H1 (cell line): ENCODE data around the gene OR56B4. TPM values are rescaled to one million over a fixed set of nuclear protein-coding genes. Genes with fewer than 3 reads are reported as not detected.

Experiments used
- CTCF ChIA-PET: fragments of 300-600 bp; sonication (Branson Sonifier 250); formaldehyde crosslinking; loops from one replicate; lab custom pipeline; 2021; ENCODE audit not compliant: partially characterized antibody; lab: Charles Lee
- POLR2A ChIA-PET: fragments of 300-600 bp; sonication (Branson Sonifier 250); formaldehyde crosslinking; loops from one replicate; lab custom pipeline; 2021; ENCODE audit warnings: inconsistent platforms; ENCODE audit not compliant: partially characterized antibody; lab: Charles Lee
- DNase-seq, 2 experiments: peaks; one replicate each; pipeline versions ENCODE4 v3.0.0 to v3.0.0-alpha.2; 2010 to 2022; ENCODE audit warnings: low spot score in 2 of 2, low read depth in 1 of 2, mixed read lengths in 1 of 2
- FAIRE-seq: peaks from 2 replicates; lab custom pipeline; 2011; peaks lifted over from hg19 to GRCh38; lab: Jason Lieb, UNC
- H2AFZ ChIP-seq: 2 replicates; pipeline ENCODE4 v1.8.1; 2012; ENCODE audit warnings: low read length, inconsistent platforms
- H2AK5ac ChIP-seq: 2 replicates; pipeline ENCODE4 v1.6.1; 2013; ENCODE audit warnings: low read depth, low read length
- H2BK120ac ChIP-seq: replicated peaks from 2 replicates; pipeline ENCODE3; 2013; ENCODE audit warnings: low read depth, low read length, inconsistent platforms
- H2BK12ac ChIP-seq: 2 replicates; pipeline ENCODE4 v1.6.1; 2013; ENCODE audit warnings: low read depth, low read length
- H2BK15ac ChIP-seq: 2 replicates; pipeline ENCODE4 v1.6.1; 2013; ENCODE audit warnings: low read length
- H2BK20ac ChIP-seq: 2 replicates; pipeline ENCODE4 v1.6.1; 2013; ENCODE audit warnings: low read length
- H2BK5ac ChIP-seq: 2 replicates; pipeline ENCODE4 v1.6.1; 2013; ENCODE audit warnings: low read depth, low read length
- H3K14ac ChIP-seq: 2 replicates; pipeline ENCODE4 v1.6.1; 2013; ENCODE audit warnings: inconsistent platforms; ENCODE audit not compliant: insufficient read length
- H3K18ac ChIP-seq: 2 replicates; pipeline ENCODE4 v1.6.1; 2013; ENCODE audit warnings: low read length; ENCODE audit errors: extremely low read depth
- H3K23ac ChIP-seq: 2 replicates; pipeline ENCODE4 v1.6.1; 2013; ENCODE audit warnings: inconsistent platforms; ENCODE audit not compliant: insufficient read length
- H3K23me2 ChIP-seq: 2 replicates; pipeline ENCODE4 v1.6.1; 2013; ENCODE audit warnings: low read depth, low read length
- H3K27ac ChIP-seq: 2 replicates; pipeline ENCODE4 v1.6.1; 2011; ENCODE audit warnings: low read depth, low read length, inconsistent platforms
- H3K27me3 ChIP-seq, 4 experiments: replicated peaks in 1 of 4; 1 replicate in 1 of 4; 2 replicates in 3 of 4; pipeline versions ENCODE4 v1.6.1 to v1.8.1; 2011 to 2013; ENCODE audit warnings: low read length in 3 of 4, mild to moderate bottlenecking in 3 of 4, inconsistent platforms in 2 of 4, mixed read lengths in 2 of 4, moderate library complexity in 1 of 4; ENCODE audit not compliant: control insufficient read depth in 3 of 4, insufficient read depth in 3 of 4; ENCODE audit errors: extremely low read depth in 1 of 4
- H3K36me3 ChIP-seq, 4 experiments: 2 replicates each; pipeline versions ENCODE4 v1.6.1 to v1.8.1; 2011 to 2013; ENCODE audit warnings: mild to moderate bottlenecking in 4 of 4, low read length in 3 of 4, moderate library complexity in 2 of 4, control low read depth in 1 of 4, inconsistent platforms in 1 of 4; ENCODE audit not compliant: insufficient read depth in 4 of 4, control insufficient read depth in 2 of 4
- H3K4ac ChIP-seq: replicated peaks from 2 replicates; pipeline ENCODE3; 2013; ENCODE audit warnings: low read length, low read depth, mixed read lengths, inconsistent platforms; ENCODE audit not compliant: insufficient read length
- H3K4me1 ChIP-seq, 4 experiments: replicated peaks in 1 of 4; 1 replicate in 1 of 4; 2 replicates in 3 of 4; pipeline versions ENCODE4 v1.6.1 to v1.8.1; 2011 to 2013; ENCODE audit warnings: low read length in 3 of 4, inconsistent platforms in 2 of 4, mixed read lengths in 1 of 4; ENCODE audit not compliant: insufficient read depth in 4 of 4, control insufficient read depth in 3 of 4
- H3K4me2 ChIP-seq, 2 experiments: 2 replicates each; pipeline versions ENCODE4 v1.6.1 to v1.8.1; 2011 to 2013; ENCODE audit warnings: low read depth in 2 of 2, low read length in 2 of 2, control low read depth in 1 of 2, inconsistent platforms in 1 of 2, mild to moderate bottlenecking in 1 of 2; ENCODE audit not compliant: insufficient read depth in 1 of 2
- H3K4me3 ChIP-seq, 4 experiments: fragments of 200-600, 300-600 bp in 1 of 4; sonication (generic), shearing (Covaris generic), sonication (Bioruptor Twin) in 1 of 4; 2 replicates each; pipeline versions ENCODE4 v1.5.1 to v1.8.1; 2011 to 2016; ENCODE audit warnings: low read length in 4 of 4, low read depth in 3 of 4, control low read depth in 2 of 4, inconsistent platforms in 2 of 4, mild to moderate bottlenecking in 2 of 4, mixed read lengths in 1 of 4, moderate library complexity in 1 of 4; ENCODE audit not compliant: insufficient read depth in 2 of 4; ENCODE audit errors: extremely low read depth in 1 of 4
- H3K56ac ChIP-seq: replicated peaks from 2 replicates; pipeline ENCODE3; 2013; ENCODE audit warnings: low read depth, mild to moderate bottlenecking, mixed read lengths, low read length, inconsistent platforms; ENCODE audit not compliant: insufficient read length
- H3K79me1 ChIP-seq: 2 replicates; pipeline ENCODE4 v1.6.1; 2013; ENCODE audit warnings: low read depth, low read length, control low read depth
- H3K79me2 ChIP-seq, 2 experiments: 2 replicates each; pipeline versions ENCODE4 v1.6.1 to v1.8.1; 2012 to 2013; ENCODE audit warnings: low read length in 2 of 2, mild to moderate bottlenecking in 2 of 2, inconsistent platforms in 1 of 2; ENCODE audit not compliant: insufficient read depth in 2 of 2, control insufficient read depth in 1 of 2
- H3K9ac ChIP-seq, 4 experiments: replicated peaks in 1 of 4; 1 replicate in 1 of 4; 2 replicates in 3 of 4; pipeline versions ENCODE4 v1.6.1 to v1.8.1; 2011 to 2013; ENCODE audit warnings: low read depth in 3 of 4, low read length in 3 of 4, control low read depth in 2 of 4, mild to moderate bottlenecking in 2 of 4, moderate library complexity in 2 of 4, inconsistent platforms in 1 of 4; ENCODE audit errors: extremely low read depth in 1 of 4
- H3K9me3 ChIP-seq, 2 experiments: 2 replicates each; pipeline versions ENCODE4 v1.6.1 to v1.8.1; 2012 to 2013; ENCODE audit warnings: mild to moderate bottlenecking in 2 of 2, moderate library complexity in 2 of 2, control low read depth in 1 of 2, inconsistent platforms in 1 of 2, low read depth in 1 of 2, low read length in 1 of 2, mixed read lengths in 1 of 2; ENCODE audit not compliant: insufficient read depth in 2 of 2
- H4K20me1 ChIP-seq, 2 experiments: replicated peaks in 1 of 2; 2 replicates each; pipeline versions ENCODE3 to v1.8.1; 2011 to 2013; ENCODE audit warnings: inconsistent platforms in 2 of 2, low read length in 2 of 2, mild to moderate bottlenecking in 1 of 2; ENCODE audit not compliant: insufficient read depth in 2 of 2, control insufficient read depth in 1 of 2
- H4K5ac ChIP-seq: 2 replicates; pipeline ENCODE4 v1.6.1; 2013; ENCODE audit warnings: low read length, low read depth, mixed read lengths, inconsistent platforms; ENCODE audit not compliant: insufficient read length
- H4K8ac ChIP-seq: 2 replicates; pipeline ENCODE4 v1.8.0; 2013; ENCODE audit warnings: mild to moderate bottlenecking, moderate library complexity, low read length, inconsistent platforms; ENCODE audit not compliant: insufficient read depth; ENCODE audit errors: extremely low read depth
- H4K91ac ChIP-seq: replicated peaks from 2 replicates; pipeline ENCODE3; 2013; ENCODE audit warnings: low read length, mixed read lengths, inconsistent platforms; ENCODE audit not compliant: insufficient read length
- ASH2L ChIP-seq: fragments of 200-600, 300-600 bp; sonication (generic); IDR thresholded peaks from one replicate; pipeline ENCODE4 v1.7.1; 2017; ENCODE audit warnings: low read length
- BCL11A ChIP-seq, 2 experiments: IDR thresholded peaks; one replicate each; pipeline ENCODE4 v1.6.1; 2011; ENCODE audit warnings: low read depth in 2 of 2, low read length in 2 of 2, mild to moderate bottlenecking in 2 of 2
- BRCA1 ChIP-seq: IDR thresholded peaks from 2 replicates; pipeline ENCODE4 v1.6.1; 2012; ENCODE audit warnings: low read depth, low read length, improper control_type of control experiment
- CHD1 ChIP-seq: IDR thresholded peaks from 2 replicates; pipeline ENCODE4 v1.6.1; 2012; ENCODE audit warnings: low read depth, low read length, improper control_type of control experiment
- EGR1 ChIP-seq: IDR thresholded peaks from 2 replicates; pipeline ENCODE4 v1.6.1; 2011; ENCODE audit warnings: low read depth, low read length, borderline replicate concordance
- HDAC2 ChIP-seq, 2 experiments: fragments of 300-600 bp in 1 of 2; sonication (generic) in 1 of 2; IDR thresholded peaks; 2 replicates each; pipeline ENCODE4 v1.6.1; 2011 to 2012; ENCODE audit warnings: low read depth in 2 of 2, low read length in 2 of 2, mild to moderate bottlenecking in 2 of 2, moderate library complexity in 2 of 2, borderline replicate concordance in 1 of 2, inconsistent platforms in 1 of 2
- HDAC6 ChIP-seq: IDR thresholded peaks from one replicate; pipeline ENCODE4 v1.7.1; 2012; ENCODE audit warnings: low read depth, mild to moderate bottlenecking, inconsistent platforms, low read length, moderate library complexity
- NANOG ChIP-seq: IDR thresholded peaks from 2 replicates; pipeline ENCODE4 v1.6.1; 2011; ENCODE audit warnings: low read length, low read depth, mild to moderate bottlenecking, inconsistent platforms; ENCODE audit not compliant: insufficient read depth, poor library complexity, severe bottlenecking
- POLR2A ChIP-seq, 2 experiments: IDR thresholded peaks; 1 replicate in 1 of 2; 2 replicates in 1 of 2; pipeline ENCODE4 v1.6.1; 2011; ENCODE audit warnings: low read depth in 2 of 2, low read length in 2 of 2, mild to moderate bottlenecking in 2 of 2; ENCODE audit errors: control extremely low read depth in 1 of 2
- SIN3A ChIP-seq, 2 experiments: IDR thresholded peaks in 1 of 2; conservative IDR thresholded peaks in 1 of 2; 2 replicates each; pipeline ENCODE4 v1.6.1; 2011 to 2012; ENCODE audit warnings: low read length in 2 of 2, improper control_type of control experiment in 1 of 2, low read depth in 1 of 2, mild to moderate bottlenecking in 1 of 2
- SIRT6 ChIP-seq: IDR thresholded peaks from one replicate; pipeline ENCODE4 v1.7.1; 2012; ENCODE audit warnings: low read length, inconsistent platforms
- SRF ChIP-seq: IDR thresholded peaks from 2 replicates; pipeline ENCODE4 v1.6.1; 2011; ENCODE audit warnings: mild to moderate bottlenecking, low read depth, low read length, moderate library complexity
- TAF1 ChIP-seq: IDR thresholded peaks from 2 replicates; pipeline ENCODE4 v1.6.1; 2011; ENCODE audit warnings: mild to moderate bottlenecking, low read depth, low read length
- WGBS, 2 experiments: shearing (Covaris generic) in 1 of 2; methylation state at CpG; one replicate each; pipeline versions ENCODE4 v1.1.6 to v1.1.7; 2013 to 2015; ENCODE audit warnings: low lambda C conversion rate in 2 of 2, mixed read lengths in 2 of 2, inconsistent platforms in 1 of 2, low coverage in 1 of 2, missing lambda C conversion rate in 1 of 2; ENCODE audit not compliant: insufficient replicate concordance in 2 of 2, insufficient coverage in 1 of 2, insufficient read length in 1 of 2; ENCODE audit errors: extremely low coverage in 1 of 2, missing lambda C conversion rate in 1 of 2; 5-methylcytosine and 5-hydroxymethylcytosine counted together
- polyA plus RNA-seq, 7 experiments: library from polyadenylated mRNA; depleted of rRNA in 3 of 7; stranded (reverse) in 5 of 7; unstranded in 2 of 7; fragments of >200 nt in 5 of 7; fragments of 200-250 nt in 2 of 7; gene quantifications; 1 replicate in 5 of 7; 2 replicates in 1 of 7; 4 replicates in 1 of 7; pipeline versions ENCODE4 v1.2.1 to v1.2.3, GENCODE V29; 2011 to 2013; ENCODE audit warnings: missing spikeins in 2 of 7, mixed read lengths in 2 of 7
- total RNA-seq: library from RNA; stranded (reverse); fragmentation: NEBNext Ultra II Directional; extraction: Animal tissue kit (Norgen Biotek cat#: 25700); gene quantifications from 2 replicates; pipeline ENCODE4 v1.2.1, GENCODE V29; 2021
- TF ChIP-seq, protein P1 (sequence below): IDR thresholded peaks from 2 replicates; pipeline ENCODE4 v1.6.1; 2011; ENCODE audit warnings: low read length, improper control_type of control experiment

Gene OR56B4
- total and polyA plus RNA-seq, 2 of the 8 experiments (the other 6 are each of a cell fraction or from before 2014, with no cell fraction given): not detected

DNA sequence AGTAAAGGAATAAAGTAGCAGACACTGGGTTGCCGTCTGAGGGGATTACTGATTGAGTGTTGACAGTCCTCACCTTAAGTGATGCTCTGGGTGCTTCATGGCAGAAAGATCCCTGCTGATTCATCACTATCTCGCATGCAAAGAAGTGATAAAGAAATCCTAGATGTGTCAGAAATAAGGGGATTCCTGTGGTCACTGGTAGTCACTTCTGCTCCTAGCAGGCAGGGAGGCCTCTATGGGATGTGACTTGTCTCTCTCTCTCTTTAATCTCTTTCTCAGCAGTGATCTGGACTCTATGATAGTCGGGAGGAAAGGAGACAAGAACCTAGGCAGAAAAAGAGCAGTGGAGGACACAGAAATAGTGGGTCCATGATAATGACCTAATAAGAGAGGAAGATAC is 46.0 kb upstream of the OR56B4 start:
- no peak overlapping the region for H4K91ac ChIP-seq
- 85% methylated on average over 3 of the region's 3 CpGs; no CpG with 5 or more reads in 1 of the 2 experiments for WGBS, 2 experiments
- H3K36me3 ChIP-seq: no peaks in the 10 kb centered on the region
- H3K4ac ChIP-seq: no peak overlapping the region
- H4K5ac ChIP-seq: no peak overlapping the region
- no peak overlapping the region for H2AFZ ChIP-seq
- ChIA-PET POLR2A (no interaction called here), CTCF (interaction anchor here (0.7 to 1.9 kb wide), 5 partner anchors 13 to 222 kb away, joined by 3 to 9 read pairs (median 3); no protein-coding TSS in a partner anchor)
- H2BK15ac ChIP-seq: no peak overlapping the region
- no peak overlapping the region for H3K56ac ChIP-seq
- H3K23ac ChIP-seq: no peak overlapping the region
- H3K4me1 ChIP-seq: no peaks in the 10 kb centered on the region
- H3K79me2 ChIP-seq: no peaks in the 10 kb centered on the region
- H3K4me3 ChIP-seq: no peak overlapping the region
- H2BK12ac ChIP-seq: no peak overlapping the region
- no peak overlapping the region; the same call in 1 of the 2 replicates for H2AK5ac ChIP-seq
- H4K8ac ChIP-seq: no peak overlapping the region
- no peak overlapping the region for H3K4me2 ChIP-seq
- no peak overlapping the region for H2BK5ac ChIP-seq
- no peak overlapping the region for H3K27ac ChIP-seq
- no peaks in the 10 kb centered on the region for H3K79me1 ChIP-seq
- H3K23me2 ChIP-seq: no peaks in the 10 kb centered on the region
- H3K27me3 ChIP-seq: no peaks in the 10 kb centered on the region
- no peaks in the 10 kb centered on the region for H3K9me3 ChIP-seq
- FAIRE-seq (no peak), DNase-seq (no peak)
- H3K9ac ChIP-seq: no peak overlapping the region
- no peak overlapping the region for H3K14ac ChIP-seq
- no peak overlapping the region for H2BK120ac ChIP-seq
- H4K20me1 ChIP-seq: no peaks in the 10 kb centered on the region
- no peak overlapping the region for H2BK20ac ChIP-seq
- no peak overlapping the region for H3K18ac ChIP-seq
- TF ChIP-seq EGR1: no peak
- no peak for TF ChIP-seq TAF1
- no peak for TF ChIP-seq HDAC2 (IDR thresholded peaks at IDR 0.05; ENCODE audit: borderline replicate concordance in 1 of 2, low read depth in 2 of 2, low read length in 2 of 2)
- TF ChIP-seq SIRT6: no peak
- TF ChIP-seq CHD1: no peak
- no peak for TF ChIP-seq NANOG
- TF ChIP-seq, protein P1, sequence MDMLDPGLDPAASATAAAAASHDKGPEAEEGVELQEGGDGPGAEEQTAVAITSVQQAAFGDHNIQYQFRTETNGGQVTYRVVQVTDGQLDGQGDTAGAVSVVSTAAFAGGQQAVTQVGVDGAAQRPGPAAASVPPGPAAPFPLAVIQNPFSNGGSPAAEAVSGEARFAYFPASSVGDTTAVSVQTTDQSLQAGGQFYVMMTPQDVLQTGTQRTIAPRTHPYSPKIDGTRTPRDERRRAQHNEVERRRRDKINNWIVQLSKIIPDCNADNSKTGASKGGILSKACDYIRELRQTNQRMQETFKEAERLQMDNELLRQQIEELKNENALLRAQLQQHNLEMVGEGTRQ: no peak
- no peak for TF ChIP-seq POLR2A (IDR thresholded peaks at IDR 0.05; ENCODE audit: control extremely low read depth in 1 of 2, low read depth in 2 of 2, low read length in 2 of 2)
- TF ChIP-seq BRCA1: no peak
- TF ChIP-seq ASH2L: no peak
- TF ChIP-seq BCL11A (IDR thresholded peaks at IDR 0.05; ENCODE audit: low read depth in 2 of 2, low read length in 2 of 2): no peak
- TF ChIP-seq HDAC6: no peak
- no peak for TF ChIP-seq SRF
- no peak for TF ChIP-seq SIN3A (conservative IDR thresholded peaks at IDR 0.05 in 1 of 2, IDR thresholded peaks at IDR 0.05 in 1 of 2; ENCODE audit: low read depth in 1 of 2, low read length in 2 of 2)
